Esophagus muscularis mucosa (tissue), 4 donors: ENCODE data around the gene PCGF2. TPM values are rescaled to one million over a fixed set of nuclear protein-coding genes. Genes with fewer than 3 reads are reported as not detected.
A peak's percentile ranks its signal among the peaks of the same experiment; 100 is the strongest.

Experiments
- DNase-seq: peaks from one replicate; pipeline ENCODE4 v3.0.0-alpha.2; 2017; ENCODE audit errors: extremely low spot score
- H3K27ac ChIP-seq, 4 donors: fragments of 200-600 bp; sonication (generic); replicated peaks in 1 of 4; 1 replicate in 3 of 4; 2 replicates in 1 of 4; pipeline ENCODE4 v1.5.1; 2016 to 2019; ENCODE audit warnings: mild to moderate bottlenecking in 1 of 4
- H3K27me3 ChIP-seq, 4 donors: fragments of 200-600 bp; sonication (generic); one replicate each; pipeline versions ENCODE4 v1.5.1 to v1.6.0; 2016 to 2019
- H3K36me3 ChIP-seq, 4 donors: fragments of 200-600 bp; sonication (generic); one replicate each; pipeline ENCODE4 v1.5.1; 2016 to 2019
- H3K4me1 ChIP-seq, 4 donors: fragments of 200-600 bp; sonication (generic); one replicate each; pipeline ENCODE4 v1.5.1; 2016 to 2019
- H3K4me3 ChIP-seq, 4 donors: fragments of 200-600 bp; sonication (generic); 1 replicate in 2 of 4; 2 replicates in 2 of 4; pipeline ENCODE4 v1.5.1; 2016 to 2019; ENCODE audit warnings: mild to moderate bottlenecking in 4 of 4, moderate library complexity in 1 of 4
- H3K9me3 ChIP-seq, 4 donors: fragments of 200-600 bp; sonication (generic); 1 replicate in 3 of 4; 2 replicates in 1 of 4; pipeline ENCODE4 v1.5.1; 2016 to 2019
- EP300 ChIP-seq: sonication (generic); formaldehyde crosslinking; IDR thresholded peaks from one replicate; pipeline ENCODE4 v1.6.1; 2017; ENCODE audit warnings: antibody characterized with exemption
- POLR2A ChIP-seq: fragments of 450-650 bp; IDR thresholded peaks from one replicate; pipeline ENCODE4 v1.6.1; 2017; ENCODE audit warnings: antibody characterized with exemption, moderate library complexity, mild to moderate bottlenecking, low read depth
- POLR2AphosphoS5 ChIP-seq, 2 donors: sonication (generic); formaldehyde crosslinking; IDR thresholded peaks; one replicate each; pipeline ENCODE4 v1.6.1; 2017; ENCODE audit warnings: antibody characterized with exemption in 2 of 2
- WGBS: methylation state at CpG from one replicate; pipeline ENCODE4 v1.1.5; 2018; 5-methylcytosine and 5-hydroxymethylcytosine counted together
- intact Hi-C: fragments of 100-400 bp; cut with DNase I; formaldehyde crosslinking; loops from one replicate; pipeline ENCODE4 v1.15.1; 2023
- total RNA-seq, 4 donors: library from RNA; depleted of rRNA; stranded (reverse); fragments of >200 nt; gene quantifications; one replicate each; pipeline versions ENCODE4 v1.1.0 to v1.2.1, GENCODE V29; 2016
- TF ChIP-seq, protein P1 (sequence below), 3 experiments: fragments of 200-600 bp in 2 of 3; fragments of 450-650 bp in 1 of 3; sonication (generic) in 2 of 3; IDR thresholded peaks; one replicate each; pipeline ENCODE4 v1.5.1; 2017 to 2019; ENCODE audit warnings: antibody characterized with exemption in 3 of 3, mild to moderate bottlenecking in 2 of 3, moderate library complexity in 1 of 3

The PCGF2 gene
- total RNA-seq, 4 donors from 2014 or later = 10.3 to 15.7 (median 12.4) TPM

DNA sequence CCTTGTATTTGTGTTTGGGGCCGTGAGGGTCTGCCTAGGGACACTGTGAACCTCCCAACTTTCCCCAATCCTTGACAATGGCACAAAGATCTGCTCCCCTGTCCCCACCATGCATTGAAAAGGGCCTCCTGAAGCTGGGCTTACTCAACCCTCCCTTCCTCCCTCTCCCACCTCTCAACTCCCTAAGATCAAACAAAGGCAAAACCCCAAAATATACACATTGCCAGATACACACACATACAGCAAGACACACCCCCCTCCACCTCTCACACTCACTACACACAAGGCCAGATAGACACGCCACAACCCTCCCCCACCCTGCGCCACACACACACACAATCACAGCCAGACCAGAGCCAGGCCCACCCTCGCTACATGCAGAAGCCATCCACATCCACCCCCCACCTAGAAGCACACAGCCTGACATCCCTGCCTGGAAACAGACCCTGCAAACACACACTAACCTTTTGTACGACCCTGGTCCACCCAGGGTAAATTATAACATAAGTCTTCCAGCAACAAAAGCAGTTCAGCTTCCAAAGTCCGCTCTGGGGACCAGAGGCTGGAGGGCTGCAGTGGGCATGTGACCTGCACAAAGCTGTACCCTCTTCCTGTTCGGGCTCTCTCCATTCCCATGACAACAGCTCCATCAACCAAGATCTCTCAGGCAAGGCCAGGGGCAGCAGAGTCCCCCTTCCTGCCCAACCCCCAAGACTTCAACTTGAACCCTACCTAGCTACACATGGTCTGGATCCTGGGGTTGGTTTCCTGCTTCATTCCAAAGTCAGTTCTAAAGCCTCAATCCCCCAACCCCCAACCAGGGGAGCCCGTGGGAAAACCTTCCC, 1.9 kb downstream of the PCGF2 start:
- peak overlapping the region; percentile 81 to 95 (median 92) for H3K4me3 ChIP-seq
- intact Hi-C loops = loop anchor here (5.0 kb wide), 1 partner anchor 44 kb away; no protein-coding TSS in a partner anchor
- peaks cover 0 to 6% (median 0%) of the 10 kb centered on the region in 4 donors for H3K27me3 ChIP-seq
- H3K27ac ChIP-seq = peak overlapping the region; percentile 89 to 97 (median 94)
- no peak for DNase-seq
- peaks cover 73 to 98% (median 92%) of the 10 kb centered on the region in 4 donors for H3K4me1 ChIP-seq
- H3K36me3 ChIP-seq = no peaks in the 10 kb centered on the region
- no peaks in the 10 kb centered on the region for H3K9me3 ChIP-seq
- 50% methylated on average over 8 of the region's 8 CpGs for WGBS
- TF ChIP-seq POLR2A (no peak), EP300 (no peak), POLR2AphosphoS5 (IDR thresholded peaks at IDR 0.05) (no peak)
- TF ChIP-seq, protein P1, sequence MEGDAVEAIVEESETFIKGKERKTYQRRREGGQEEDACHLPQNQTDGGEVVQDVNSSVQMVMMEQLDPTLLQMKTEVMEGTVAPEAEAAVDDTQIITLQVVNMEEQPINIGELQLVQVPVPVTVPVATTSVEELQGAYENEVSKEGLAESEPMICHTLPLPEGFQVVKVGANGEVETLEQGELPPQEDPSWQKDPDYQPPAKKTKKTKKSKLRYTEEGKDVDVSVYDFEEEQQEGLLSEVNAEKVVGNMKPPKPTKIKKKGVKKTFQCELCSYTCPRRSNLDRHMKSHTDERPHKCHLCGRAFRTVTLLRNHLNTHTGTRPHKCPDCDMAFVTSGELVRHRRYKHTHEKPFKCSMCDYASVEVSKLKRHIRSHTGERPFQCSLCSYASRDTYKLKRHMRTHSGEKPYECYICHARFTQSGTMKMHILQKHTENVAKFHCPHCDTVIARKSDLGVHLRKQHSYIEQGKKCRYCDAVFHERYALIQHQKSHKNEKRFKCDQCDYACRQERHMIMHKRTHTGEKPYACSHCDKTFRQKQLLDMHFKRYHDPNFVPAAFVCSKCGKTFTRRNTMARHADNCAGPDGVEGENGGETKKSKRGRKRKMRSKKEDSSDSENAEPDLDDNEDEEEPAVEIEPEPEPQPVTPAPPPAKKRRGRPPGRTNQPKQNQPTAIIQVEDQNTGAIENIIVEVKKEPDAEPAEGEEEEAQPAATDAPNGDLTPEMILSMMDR (IDR thresholded peaks at IDR 0.05) = no peak

DNA sequence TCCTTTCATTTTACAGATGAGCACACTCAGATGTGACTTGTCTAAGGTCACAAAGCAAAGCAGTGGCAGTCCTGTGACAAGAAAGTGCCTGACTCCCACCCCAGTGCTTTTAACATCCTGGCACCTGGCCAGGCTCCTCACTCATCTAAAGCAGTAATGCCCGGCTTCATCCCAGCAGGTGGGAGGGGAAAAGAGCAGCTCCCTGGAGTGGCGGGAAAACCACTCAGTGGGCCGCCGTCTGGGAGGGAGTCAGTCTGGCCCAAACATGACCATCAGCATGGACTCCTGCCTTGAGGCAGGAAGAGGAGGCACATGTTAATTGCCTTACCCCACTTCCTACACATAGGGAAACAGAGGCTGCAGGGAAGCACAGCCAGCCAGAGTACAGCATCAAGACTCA, 2.6 kb downstream of the PCGF2 start:
- Histone ChIP-seq H3K36me3 (peaks cover 0 to under 1% (median 0%) of the 10 kb centered on the region in 4 donors), H3K27ac (peak overlapping the region in 3 of 4 donors; percentile 89 to 97 (median 92)), H3K9me3 (no peaks in the 10 kb centered on the region), H3K27me3 (peaks cover 0 to 6% (median 0%) of the 10 kb centered on the region in 4 donors), H3K4me3 (no peak overlapping the region), H3K4me1 (peaks cover 73 to 98% (median 92%) of the 10 kb centered on the region in 4 donors)
- no peak for TF ChIP-seq POLR2AphosphoS5 (IDR thresholded peaks at IDR 0.05)
- TF ChIP-seq POLR2A = no peak
- no peak for TF ChIP-seq EP300
- TF ChIP-seq, protein P1 (IDR thresholded peaks at IDR 0.05) = no peak
- DNase-seq = no peak
- 34% methylated on average over 4 of the region's 4 CpGs for WGBS
- intact Hi-C loops = loop anchor here (5.0 kb wide), 1 partner anchor 43 kb away; no protein-coding TSS in a partner anchor

DNA sequence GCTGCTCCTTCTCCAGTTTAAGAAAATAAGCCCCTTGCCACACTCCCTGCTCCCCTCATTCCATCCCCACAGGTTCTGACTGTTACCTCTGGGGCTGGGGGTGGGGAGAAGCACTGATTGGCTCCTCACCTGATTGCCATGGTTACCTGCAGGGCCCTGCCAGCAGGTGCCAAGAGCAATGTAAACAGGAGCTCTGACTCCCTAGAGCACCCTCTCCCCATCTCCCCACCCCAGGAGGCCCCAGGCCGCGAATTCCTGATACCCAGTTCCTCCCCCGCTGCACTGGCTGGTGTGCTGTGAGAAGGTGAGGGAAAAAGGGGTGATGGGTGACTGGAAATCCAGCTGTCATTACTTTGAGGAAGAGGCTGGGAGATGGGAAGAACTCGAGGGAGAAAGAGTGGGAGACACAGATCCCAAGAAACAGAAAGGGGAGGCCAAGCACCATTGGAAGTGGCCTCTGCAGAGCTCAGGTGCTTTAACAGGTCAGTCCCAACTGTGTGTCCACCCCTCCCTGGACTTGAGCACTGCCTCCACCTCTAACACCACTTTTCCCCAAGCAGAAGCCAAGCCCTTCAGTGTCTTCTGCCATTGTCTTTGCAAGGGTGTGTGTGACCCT, 4.5 kb downstream of the PCGF2 start:
- TF ChIP-seq EP300 (no peak), POLR2AphosphoS5 (IDR thresholded peaks at IDR 0.05) (no peak), POLR2A (no peak)
- TF ChIP-seq, protein P1 (IDR thresholded peaks at IDR 0.05) = no peak
- no peak for DNase-seq
- no peaks in the 10 kb centered on the region for H3K27me3 ChIP-seq
- peaks cover 58 to 81% (median 78%) of the 10 kb centered on the region in 4 donors for H3K4me1 ChIP-seq
- peak overlapping the region; percentile 81 to 89 (median 86) for H3K27ac ChIP-seq
- H3K9me3 ChIP-seq = no peaks in the 10 kb centered on the region
- peaks cover 1 to 19% (median 15%) of the 10 kb centered on the region in 4 donors for H3K36me3 ChIP-seq
- intact Hi-C loops = no loop called here
- no peak overlapping the region for H3K4me3 ChIP-seq
- WGBS = 77% methylated on average over 4 of the region's 4 CpGs

DNA sequence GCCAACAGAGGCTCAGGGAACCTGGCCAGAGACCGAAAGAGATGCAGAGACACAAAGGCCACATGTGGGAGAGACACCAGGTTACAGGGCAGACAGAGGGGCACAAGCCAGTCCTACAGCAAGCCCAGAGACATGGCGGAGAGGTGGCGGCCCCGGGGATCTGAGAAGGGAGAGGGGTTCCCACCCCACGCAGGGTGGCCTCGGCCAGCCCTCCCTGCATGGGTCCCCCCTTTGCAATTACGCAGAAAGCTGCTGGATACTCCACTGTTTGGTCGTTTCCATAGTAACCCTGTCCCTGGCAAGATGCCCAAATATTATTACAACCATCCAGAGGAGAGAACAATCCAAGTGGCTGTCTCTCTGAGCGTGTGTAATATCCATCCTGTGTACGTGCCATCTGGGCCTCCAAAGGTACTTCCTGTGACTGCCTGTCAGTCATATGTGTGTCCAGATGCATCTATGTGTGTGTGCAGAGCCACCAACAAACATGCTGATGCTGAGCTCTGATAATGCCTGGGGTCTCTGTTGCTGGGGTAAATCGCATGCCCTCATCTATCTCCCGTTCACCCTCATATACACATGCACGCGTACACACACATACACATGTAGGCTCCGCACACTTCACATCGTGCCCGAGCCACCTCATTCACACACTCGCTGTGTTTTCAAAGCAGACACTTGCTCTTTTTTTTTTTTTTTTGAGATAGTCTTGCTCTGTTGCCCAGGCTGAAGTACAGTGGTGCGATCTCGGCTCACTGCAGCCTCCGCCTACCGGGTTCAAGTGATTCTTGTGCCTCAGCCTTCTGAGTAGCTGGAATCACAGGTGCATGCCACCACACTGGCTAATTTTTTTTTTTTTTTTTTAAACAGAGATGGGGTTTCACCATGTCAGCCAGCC, 5.5 kb downstream of the PCGF2 start:
- peak overlapping the region; percentile 6 to 40 (median 26) for H3K4me3 ChIP-seq
- 19% methylated on average over 21 of the region's 22 CpGs for WGBS
- H3K27ac ChIP-seq = peak overlapping the region; percentile 81 to 89 (median 86)
- H3K27me3 ChIP-seq = no peaks in the 10 kb centered on the region
- intact Hi-C loops = no loop called here
- TF ChIP-seq POLR2A = no peak
- peak; percentile 63 to 65 for TF ChIP-seq POLR2AphosphoS5 (IDR thresholded peaks at IDR 0.05)
- H3K9me3 ChIP-seq = no peaks in the 10 kb centered on the region
- H3K36me3 ChIP-seq = peaks cover 10 to 29% (median 25%) of the 10 kb centered on the region in 4 donors
- DNase-seq = no peak
- peaks cover 53 to 78% (median 70%) of the 10 kb centered on the region in 4 donors for H3K4me1 ChIP-seq
